HG02798 (cell line): Measurements from ENCODE around the gene ANGPTL4.
"Not testable (repeated sequence)": the region's sequence is repeated elsewhere in the genome, so short reads cannot be mapped to it uniquely, and the experiment has no call there.

Experiments used
- ATAC-seq: cut with Tn5 transposase; IDR thresholded peaks from one replicate; pipeline ENCODE4 v1.9.1; 2021; ENCODE audit warnings: mild to moderate bottlenecking; ENCODE audit not compliant: unreplicated experiment, poor library complexity

ANGPTL4 gene

GRCh38 chr19:8333767-8334457, 30.0 kb upstream of the ANGPTL4 start:
- no peak for ATAC-seq

- peak; percentile 50 for ATAC-seq
These were observed 29.3 kb upstream of the ANGPTL4 start for GRCh38 chr19:8334458-8335342.

- ATAC-seq, result peak; percentile 21
These were observed 28.4 kb upstream of the ANGPTL4 start for GRCh38 chr19:8335343-8336071.

GRCh38 chr19:8336072-8336569, 27.8 kb upstream of the ANGPTL4 start:
- ATAC-seq, result no peak

- no peak for ATAC-seq
These were observed 27.3 kb upstream of the ANGPTL4 start for GRCh38 chr19:8336660-8337059.

- no peak for ATAC-seq
These were observed 26.2 kb upstream of the ANGPTL4 start for GRCh38 chr19:8337728-8338127.

GRCh38 chr19:8338835-8339234, 25.1 kb upstream of the ANGPTL4 start:
- ATAC-seq, result no peak

GRCh38 chr19:8340341-8341096, 23.4 kb upstream of the ANGPTL4 start:
- no peak for ATAC-seq

- ATAC-seq, result not testable (repeated sequence)
These were observed 22.5 kb upstream of the ANGPTL4 start for GRCh38 chr19:8341504-8341903.

- no peak for ATAC-seq
These were observed 21.7 kb upstream of the ANGPTL4 start for GRCh38 chr19:8342316-8342683.

GRCh38 chr19:8342684-8343482, 21.1 kb upstream of the ANGPTL4 start, which contains the start of gene KANK3:
TSS of gene KANK3 (minus strand) at chr19:8343262. CDS start at chr19:8337828, 5,434 bp downstream.
- peak; percentile 88 for ATAC-seq

- no peak for ATAC-seq
These were observed 20.5 kb upstream of the ANGPTL4 start for GRCh38 chr19:8343483-8343844.

- ATAC-seq, result not testable (repeated sequence)
These were observed 14.2 kb upstream of the ANGPTL4 start for GRCh38 chr19:8349629-8350372.

- no peak for ATAC-seq
These were observed 11.7 kb upstream of the ANGPTL4 start for GRCh38 chr19:8352134-8352827.

GRCh38 chr19:8352845-8353244, 11.1 kb upstream of the ANGPTL4 start:
- ATAC-seq, result not testable (repeated sequence)

- no peak for ATAC-seq
These were observed 8.1 kb upstream of the ANGPTL4 start for GRCh38 chr19:8355631-8356402.

GRCh38 chr19:8357007-8357521, 6.9 kb upstream of the ANGPTL4 start:
- no peak for ATAC-seq
